Stimulated activated CD4-positive, alpha-beta T cell treated with anti-CD3 and anti-CD28 coated beads, TNF-alpha, amount 100 ng/mL, for 24 hours (primary cell): ENCODE measurements around the gene CGREF1.
"Not testable (repeated sequence)": the region's sequence is repeated elsewhere in the genome, so short reads cannot be mapped to it uniquely, and the experiment has no call there.

ENCODE experiments used
- DNase-seq, 3 experiments: peaks; one replicate each; pipeline ENCODE4 v3.0.0-alpha.2; 2020; ENCODE audit warnings: low read depth in 3 of 3

Gene CGREF1

GRCh38 chr2:27088634-27089033 lies 30.3 kb downstream of the CGREF1 start:
- no peak for DNase-seq

- DNase-seq: no peak
Measured at GRCh38 chr2:27087823-27088410, 31.0 kb downstream of the CGREF1 start.

- DNase-seq: peak in 1 of 3 experiments; percentile 27
Measured at GRCh38 chr2:27086724-27087593, 32.0 kb downstream of the CGREF1 start, which contains the start of gene KHK. TSS of gene KHK (plus strand) at chr2:27086772. CDS start at chr2:27087260, 488 bp downstream.

- DNase-seq: peak; percentile 93 to 98 (median 97)
Measured at GRCh38 chr2:27086090-27086723, 32.7 kb downstream of the CGREF1 start.

GRCh38 chr2:27085673-27086089 lies 33.2 kb downstream of the CGREF1 start:
- DNase-seq: peak in 1 of 3 experiments; percentile 33

- DNase-seq: no peak
Measured at GRCh38 chr2:27085062-27085672, 33.8 kb downstream of the CGREF1 start.

DNA sequence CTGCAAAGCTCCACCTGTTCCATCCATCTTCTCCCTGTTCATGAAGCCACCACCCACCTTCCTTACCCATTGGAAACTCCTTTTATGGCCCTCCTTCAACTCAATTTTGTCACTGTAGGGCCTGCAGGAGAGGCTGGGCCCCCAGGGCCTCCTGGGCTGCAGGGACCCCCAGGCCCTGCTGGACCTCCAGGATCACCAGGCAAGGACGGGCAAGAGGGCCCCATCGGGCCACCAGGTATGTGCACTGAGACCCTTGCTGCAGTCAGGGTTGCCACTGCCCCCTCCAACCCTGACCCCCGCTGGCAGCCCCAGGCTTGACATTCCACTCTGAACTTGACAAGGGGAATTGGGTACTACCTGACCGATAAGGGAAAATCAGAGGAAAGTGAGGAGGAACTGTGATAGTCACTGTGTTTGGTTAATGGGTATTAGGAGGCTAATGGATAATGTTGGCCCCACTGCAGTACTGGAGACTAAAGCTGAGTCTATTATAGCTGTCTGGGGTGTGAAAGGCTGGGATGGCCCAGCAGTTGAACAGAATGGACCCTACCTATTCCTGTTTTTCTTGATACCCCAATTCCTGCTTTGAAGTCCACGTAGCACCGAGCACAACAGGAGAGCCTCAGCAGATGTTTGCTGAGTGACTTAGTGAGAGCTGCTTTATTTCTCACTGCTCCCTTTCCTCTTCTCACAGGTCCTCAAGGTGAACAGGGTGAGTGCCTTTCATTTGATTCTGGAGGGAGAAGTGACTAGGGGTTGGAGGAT lies 34.4 kb downstream of the CGREF1 start:
- DNase-seq: no peak

- no peak for DNase-seq
Measured at GRCh38 chr2:27083410-27084296, 35.3 kb downstream of the CGREF1 start.

DNA sequence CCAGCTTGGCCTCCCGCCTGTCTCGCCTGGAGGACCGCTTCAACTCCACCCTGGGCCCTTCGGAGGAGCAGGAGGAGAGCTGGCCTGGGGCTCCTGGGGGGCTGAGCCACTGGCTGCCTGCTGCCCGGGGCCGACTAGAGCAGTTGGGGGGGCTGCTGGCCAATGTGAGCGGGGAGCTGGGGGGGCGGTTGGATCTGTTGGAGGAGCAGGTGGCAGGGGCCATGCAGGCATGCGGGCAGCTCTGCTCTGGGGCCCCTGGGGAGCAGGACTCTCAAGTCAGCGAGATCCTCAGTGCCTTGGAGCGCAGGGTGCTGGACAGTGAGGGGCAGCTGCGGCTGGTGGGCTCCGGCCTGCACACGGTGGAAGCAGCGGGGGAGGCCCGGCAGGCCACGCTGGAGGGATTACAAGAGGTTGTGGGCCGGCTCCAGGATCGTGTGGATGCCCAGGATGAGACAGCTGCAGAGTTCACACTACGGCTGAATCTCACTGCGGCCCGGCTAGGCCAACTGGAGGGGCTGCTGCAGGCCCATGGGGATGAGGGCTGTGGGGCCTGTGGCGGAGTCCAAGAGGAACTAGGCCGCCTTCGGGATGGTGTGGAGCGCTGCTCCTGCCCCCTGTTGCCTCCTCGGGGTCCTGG lies 36.0 kb downstream of the CGREF1 start:
- no peak for DNase-seq

DNA sequence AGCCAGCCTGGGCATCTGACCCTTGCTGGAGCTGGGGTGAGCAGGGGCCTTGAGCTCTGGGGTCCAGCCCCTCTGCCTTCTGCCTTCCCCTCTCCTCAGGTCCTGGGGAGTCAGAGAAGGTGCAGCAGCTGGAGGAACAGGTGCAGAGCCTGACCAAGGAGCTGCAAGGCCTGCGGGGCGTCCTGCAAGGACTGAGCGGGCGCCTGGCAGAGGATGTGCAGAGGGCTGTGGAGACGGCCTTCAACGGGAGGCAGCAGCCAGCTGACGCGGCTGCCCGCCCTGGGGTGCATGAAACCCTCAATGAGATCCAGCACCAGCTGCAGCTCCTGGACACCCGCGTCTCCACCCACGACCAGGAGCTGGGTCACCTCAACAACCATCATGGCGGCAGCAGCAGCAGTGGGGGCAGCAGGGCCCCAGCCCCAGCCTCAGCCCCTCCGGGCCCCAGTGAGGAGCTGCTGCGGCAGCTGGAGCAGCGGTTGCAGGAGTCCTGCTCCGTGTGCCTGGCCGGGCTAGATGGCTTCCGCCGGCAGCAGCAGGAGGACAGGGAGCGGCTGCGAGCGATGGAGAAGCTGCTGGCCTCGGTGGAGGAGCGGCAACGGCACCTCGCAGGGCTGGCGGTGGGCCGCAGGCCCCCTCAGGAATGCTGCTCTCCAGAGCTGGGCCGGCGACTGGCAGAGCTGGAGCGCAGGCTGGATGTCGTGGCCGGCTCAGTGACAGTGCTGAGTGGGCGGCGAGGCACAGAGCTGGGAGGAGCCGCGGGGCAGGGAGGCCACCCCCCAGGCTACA lies 36.8 kb downstream of the CGREF1 start:
- no peak for DNase-seq

DNA sequence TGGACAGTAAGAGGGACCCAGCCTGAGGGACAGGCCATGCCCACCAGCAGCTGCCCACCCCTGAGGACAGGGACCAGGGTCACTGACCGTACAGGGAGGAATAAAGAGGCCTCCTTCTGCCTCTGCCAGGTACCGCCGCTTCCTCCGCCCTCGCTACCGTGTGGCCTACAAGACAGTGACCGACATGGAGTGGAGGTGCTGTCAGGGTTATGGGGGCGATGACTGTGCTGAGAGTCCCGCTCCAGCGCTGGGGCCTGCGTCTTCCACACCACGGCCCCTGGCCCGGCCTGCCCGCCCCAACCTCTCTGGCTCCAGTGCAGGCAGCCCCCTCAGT lies 38.4 kb downstream of the CGREF1 start:
- DNase-seq: no peak

DNA sequence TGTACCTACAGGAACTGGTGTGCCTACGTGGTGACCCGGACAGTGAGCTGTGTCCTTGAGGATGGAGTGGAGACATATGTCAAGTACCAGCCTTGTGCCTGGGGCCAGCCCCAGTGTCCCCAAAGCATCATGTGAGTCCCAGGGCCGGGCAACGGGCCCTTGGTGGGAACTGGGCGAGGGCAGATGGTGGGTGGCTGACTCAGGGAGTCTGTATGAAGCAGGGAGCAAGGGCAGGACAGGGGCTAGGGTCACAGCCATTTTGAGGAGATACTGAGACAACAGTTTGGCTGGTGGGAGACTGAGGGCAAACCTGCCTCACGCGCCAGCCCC lies 38.8 kb downstream of the CGREF1 start:
- no peak for DNase-seq

GRCh38 chr2:27079233-27080139 lies 39.4 kb downstream of the CGREF1 start:
- DNase-seq: no peak

- no peak for DNase-seq
Measured at GRCh38 chr2:27078267-27079194, 40.4 kb downstream of the CGREF1 start, which contains the start of gene EMILIN1. TSS of gene EMILIN1 (plus strand) at chr2:27078615. CDS start at chr2:27079066, 451 bp downstream.

DNA sequence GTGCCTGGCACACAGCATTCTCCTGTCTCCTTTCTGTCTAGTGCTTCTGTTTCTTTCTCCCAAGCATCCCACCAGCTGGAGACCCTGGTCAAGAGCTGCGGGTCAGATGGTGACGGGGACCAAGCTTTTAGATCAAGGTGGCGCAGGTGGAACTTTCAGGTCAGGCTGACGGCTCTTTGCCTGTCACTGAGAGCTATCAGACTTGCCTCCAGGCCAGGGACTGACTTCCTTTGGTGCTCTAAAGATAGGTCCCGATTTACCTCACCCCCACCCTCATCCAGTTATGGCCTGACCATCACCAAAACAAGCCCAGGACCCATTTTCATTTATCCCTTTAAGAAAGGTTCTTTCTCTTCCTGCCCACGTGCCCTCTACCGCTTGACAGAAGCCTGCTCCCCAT lies 41.7 kb downstream of the CGREF1 start:
- DNase-seq: no peak

DNA sequence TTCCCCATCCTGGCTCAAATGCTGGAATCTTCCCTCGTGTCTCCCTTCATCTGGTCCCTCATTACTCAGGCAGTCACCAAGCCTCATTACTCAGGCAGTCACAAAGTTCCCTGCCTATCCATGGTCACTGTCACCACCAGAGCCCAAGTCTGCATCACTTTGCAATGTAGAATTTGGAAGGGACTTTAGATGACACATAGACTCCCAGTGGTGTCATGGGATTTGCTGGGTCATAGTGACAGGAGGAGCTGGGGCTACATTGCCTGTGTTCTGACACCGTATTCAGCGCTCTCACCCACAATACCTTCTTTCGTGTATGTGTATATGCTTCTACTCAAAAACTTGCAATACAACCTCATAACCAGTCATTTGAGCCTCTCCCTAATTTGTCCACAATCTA lies 42.6 kb downstream of the CGREF1 start:
- no peak for DNase-seq

GRCh38 chr2:27075566-27075871 lies 43.4 kb downstream of the CGREF1 start:
- DNase-seq: not testable (repeated sequence)
